WTC11 (cell line): ENCODE results near the gene COPZ2. TPM values are rescaled to one million over a fixed set of nuclear protein-coding genes. Genes with fewer than 3 reads are reported as not detected.

Source experiments
- ATAC-seq: fragments of 200-7000 bp; cut with Tn5 transposase; 2 replicates; pipeline ENCODE4 v1.10.0; 2021; ENCODE audit warnings: mild to moderate bottlenecking, moderate library complexity
- CTCF ChIA-PET: fragments of 300-600 bp; sonication (Branson Sonifier 250); formaldehyde crosslinking; loops from one replicate; lab custom pipeline; 2021; ENCODE audit warnings: antibody characterized with exemption; lab: Charles Lee
- POLR2A ChIA-PET: fragments of 350-600 bp; sonication (Branson Sonifier 250); formaldehyde crosslinking; loops from one replicate; lab custom pipeline; 2021; ENCODE audit warnings: antibody characterized with exemption; lab: Charles Lee
- DNase-seq: peaks from one replicate; pipeline ENCODE4 v3.0.0; 2021; ENCODE audit warnings: low spot score
- H3K27ac Mint-ChIP-seq: 2 replicates; pipeline ENCODE4 v1.8.0; 2021; ENCODE audit warnings: mixed read lengths
- H3K27me3 Mint-ChIP-seq: 2 replicates; pipeline ENCODE4 v1.8.0; 2021; ENCODE audit warnings: low read depth, mild to moderate bottlenecking, moderate library complexity, mixed read lengths
- H3K36me3 Mint-ChIP-seq: 2 replicates; pipeline ENCODE4 v1.8.0; 2021; ENCODE audit warnings: mixed read lengths
- H3K4me1 Mint-ChIP-seq: 2 replicates; pipeline ENCODE4 v1.8.0; 2022; ENCODE audit warnings: mixed read lengths
- H3K4me3 Mint-ChIP-seq: 2 replicates; pipeline ENCODE4 v1.8.0; 2021; ENCODE audit warnings: mild to moderate bottlenecking, moderate library complexity, mixed read lengths
- H3K9me3 Mint-ChIP-seq: 2 replicates; pipeline ENCODE4 v1.8.0; 2021; ENCODE audit warnings: mixed read lengths
- ATF6 ChIP-seq: sonication (generic); formaldehyde crosslinking; IDR thresholded peaks from 2 replicates; pipeline ENCODE4 v1.8.1; 2023; ENCODE audit warnings: mild to moderate bottlenecking, missing genetic modification reagents
- E2F5 ChIP-seq: sonication (generic); formaldehyde crosslinking; IDR thresholded peaks from 2 replicates; pipeline ENCODE4 v1.8.1; 2022; ENCODE audit warnings: mild to moderate bottlenecking, moderate library complexity, missing genetic modification reagents
- ETV6 ChIP-seq: sonication (generic); formaldehyde crosslinking; IDR thresholded peaks from 2 replicates; pipeline ENCODE4 v1.8.1; 2022; ENCODE audit warnings: mild to moderate bottlenecking, missing genetic modification reagents
- GRHL2 ChIP-seq: fragments of 250-450 bp; sonication (Bioruptor Pico); IDR thresholded peaks from 2 replicates; pipeline ENCODE4 v1.8.0; 2022; ENCODE audit warnings: mild to moderate bottlenecking, moderate library complexity; ENCODE audit not compliant: insufficient replicate concordance, severe bottlenecking
- JAZF1 ChIP-seq: fragments of 250-450 bp; sonication (Bioruptor Pico); IDR thresholded peaks from 2 replicates; pipeline ENCODE4 v1.9.0; 2021; ENCODE audit warnings: moderate library complexity, mild to moderate bottlenecking, inconsistent platforms
- NR3C1 ChIP-seq: sonication (generic); formaldehyde crosslinking; conservative IDR thresholded peaks from 2 replicates; pipeline ENCODE4 v1.8.1; 2023; ENCODE audit warnings: low read depth, mild to moderate bottlenecking, missing genetic modification reagents
- PRDM15 ChIP-seq: sonication (generic); formaldehyde crosslinking; IDR thresholded peaks from 2 replicates; pipeline ENCODE4 v1.8.0; 2022; ENCODE audit warnings: missing genetic modification reagents
- PRRX2 ChIP-seq: fragments of 250-450 bp; sonication (Bioruptor Pico); IDR thresholded peaks from 2 replicates; pipeline ENCODE4 v1.8.0; 2021; ENCODE audit warnings: mild to moderate bottlenecking
- USF2 ChIP-seq: sonication (generic); formaldehyde crosslinking; IDR thresholded peaks from 2 replicates; pipeline ENCODE4 v1.8.1; 2023; ENCODE audit warnings: mild to moderate bottlenecking, missing genetic modification reagents, moderate library complexity
- ZNF232 ChIP-seq: sonication (generic); formaldehyde crosslinking; IDR thresholded peaks from 2 replicates; pipeline ENCODE4 v1.8.0; 2022; ENCODE audit warnings: mild to moderate bottlenecking, missing genetic modification reagents
- ZNF263 ChIP-seq: sonication (generic); formaldehyde crosslinking; IDR thresholded peaks from 2 replicates; pipeline ENCODE4 v1.8.1; 2022; ENCODE audit warnings: low read depth, mild to moderate bottlenecking, moderate library complexity, missing genetic modification reagents
- ZNF281 ChIP-seq: sonication (generic); formaldehyde crosslinking; IDR thresholded peaks from 2 replicates; pipeline ENCODE4 v1.8.0; 2023; ENCODE audit warnings: mild to moderate bottlenecking, missing genetic modification reagents
- ZNF423 ChIP-seq: fragments of 250-450 bp; sonication (Bioruptor Pico); IDR thresholded peaks from 2 replicates; pipeline ENCODE4 v2.1.2; 2022; ENCODE audit warnings: mild to moderate bottlenecking, moderate library complexity
- total RNA-seq: library from RNA; stranded (reverse); gene quantifications from 3 replicates; pipeline ENCODE4 v1.2.3, GENCODE V29; 2021

Gene COPZ2
- total RNA-seq, 1 experiment from 2014 or later, result 0.44 TPM

- CTCF ChIA-PET, result interaction anchor here (0.9 to 3.5 kb wide), 5 partner anchors 8 to 99 kb away, joined by 3 to 29 read pairs (median 4); partner anchors contain the start of genes NFE2L1 and PRR15L
- POLR2A ChIA-PET, result interaction anchor here (0.5 to 5.5 kb wide), 6 partner anchors 8 to 115 kb away, joined by 3 to 32 read pairs (median 10); partner anchors contain the start of genes NFE2L1 and PNPO
- no peak for TF ChIP-seq PRRX2 (CRISPR knock-in tag)
- no peak for TF ChIP-seq ZNF423
- TF ChIP-seq USF2 (CRISPR knock-in tag), result no peak
- no peak for TF ChIP-seq E2F5
- TF ChIP-seq, all 79 proteins: peak for 0
- Mint-ChIP-seq H3K9me3 (no peaks in the 10 kb centered on the region), H3K27ac (peak overlapping the region; percentile 99), H3K4me3 (peak overlapping the region; percentile 85; the same call in 1 of the 2 replicates), H3K27me3 (no peaks in the 10 kb centered on the region), H3K4me1 (peaks cover 52% of the 10 kb centered on the region), H3K36me3 (peaks cover 60% of the 10 kb centered on the region)
- ATAC-seq (no peak), DNase-seq (no peak)
Observed at GRCh38 chr17:48056879-48057278, 19.3 kb upstream of the COPZ2 start.

- CTCF ChIA-PET, result interaction anchor here (0.6 to 3.5 kb wide), 7 partner anchors 8 to 98 kb away, joined by 3 to 29 read pairs (median 4); partner anchors contain the start of genes NFE2L1 and PRR15L
Observed at GRCh38 chr17:48056246-48056745, 18.7 kb upstream of the COPZ2 start.

GRCh38 chr17:48055531-48056245 lies 18.1 kb upstream of the COPZ2 start:
- POLR2A ChIA-PET, result interaction anchor here (0.5 to 3.6 kb wide), 14 partner anchors 9 to 651 kb away, joined by 3 to 32 read pairs (median 4); partner anchors contain the start of genes CBX1, PNPO and SNX11
- TF ChIP-seq ZNF232 (CRISPR knock-in tag) (0 out of 2 replicates have a peak, but pooled peaks have one; percentile 29), ATF6 (CRISPR knock-in tag) (no peak), ZNF281 (CRISPR knock-in tag) (peak; percentile 11; the same call in 1 of the 2 replicates), GRHL2 (CRISPR knock-in tag) (no peak), NR3C1 (CRISPR knock-in tag) (no peak), ETV6 (CRISPR knock-in tag) (no peak), JAZF1 (no peak), PRDM15 (CRISPR knock-in tag) (no peak)

More at GRCh38 chr17:48056246-48056745, 18.7 kb upstream of the COPZ2 start:
- Mint-ChIP-seq H3K27ac (peak overlapping the region; percentile 99), H3K36me3 (peaks cover 62% of the 10 kb centered on the region), H3K9me3 (no peaks in the 10 kb centered on the region), H3K4me3 (peak overlapping the region; percentile 85), H3K4me1 (peaks cover 58% of the 10 kb centered on the region), H3K27me3 (no peaks in the 10 kb centered on the region)
- DNase-seq (no peak), ATAC-seq (no peak)
- POLR2A ChIA-PET, result interaction anchor here (0.5 to 3.6 kb wide), 11 partner anchors 10 to 652 kb away, joined by 3 to 32 read pairs (median 4); partner anchors contain the start of genes CBX1, PNPO and SNX11
- TF ChIP-seq ZNF263, result no peak
- peak; percentile 39 for TF ChIP-seq USF2 (CRISPR knock-in tag)

More at GRCh38 chr17:48055531-48056245, 18.1 kb upstream of the COPZ2 start:
- H3K9me3 Mint-ChIP-seq, result no peaks in the 10 kb centered on the region
- H3K27ac Mint-ChIP-seq, result peak overlapping the region; percentile 99
- peak; percentile 47 for ATAC-seq
- H3K4me3 Mint-ChIP-seq, result peak overlapping the region; percentile 85
- peak; percentile 77 for DNase-seq
- CTCF ChIA-PET, result interaction anchor here (0.6 to 3.5 kb wide), 13 partner anchors 8 to 98 kb away, joined by 3 to 29 read pairs (median 6); partner anchors contain the start of genes CBX1, NFE2L1 and PRR15L
- peaks cover 63% of the 10 kb centered on the region for H3K36me3 Mint-ChIP-seq
- H3K4me1 Mint-ChIP-seq, result peaks cover 64% of the 10 kb centered on the region
- no peaks in the 10 kb centered on the region for H3K27me3 Mint-ChIP-seq
